Progenitor cell of endocrine pancreas (in vitro differentiated cells): ENCODE data around the gene TOGARAM2. TPM values are rescaled to one million over a fixed set of nuclear protein-coding genes. Genes with fewer than 3 reads are reported as not detected.

Source experiments
- DNase-seq: peaks from one replicate; pipeline ENCODE4 v3.0.0; 2021; ENCODE audit warnings: low spot score; ENCODE audit not compliant: unreplicated experiment
- H3K27ac Mint-ChIP-seq: 2 replicates; pipeline ENCODE4 v1.8.0; 2021; ENCODE audit warnings: mild to moderate bottlenecking, moderate library complexity, mixed read lengths
- H3K27me3 Mint-ChIP-seq: 2 replicates; pipeline ENCODE4 v1.8.0; 2021; ENCODE audit warnings: mixed read lengths
- H3K36me3 Mint-ChIP-seq: 2 replicates; pipeline ENCODE4 v1.8.0; 2022; ENCODE audit warnings: mixed read lengths; ENCODE audit not compliant: insufficient read depth
- H3K4me1 Mint-ChIP-seq: 2 replicates; pipeline ENCODE4 v1.8.0; 2021; ENCODE audit warnings: low read depth, mixed read lengths
- H3K4me3 Mint-ChIP-seq: 2 replicates; pipeline ENCODE4 v1.8.0; 2021; ENCODE audit warnings: low read depth, mild to moderate bottlenecking, moderate library complexity, mixed read lengths
- H3K9me3 Mint-ChIP-seq: 2 replicates; pipeline ENCODE4 v1.8.0; 2021; ENCODE audit warnings: low read depth, mixed read lengths
- CTCF ChIP-seq: fragments of 200-600 bp; sonication (generic); IDR thresholded peaks from one replicate; pipeline ENCODE4 v1.5.0; 2021; ENCODE audit warnings: antibody characterized with exemption, mild to moderate bottlenecking; ENCODE audit not compliant: unreplicated experiment
- total RNA-seq: library from RNA; stranded (reverse); gene quantifications from 2 replicates; pipeline ENCODE4 v1.2.1, GENCODE V29; 2021

TOGARAM2 gene
- total RNA-seq, 1 donor from 2014 or later, result 0.86 TPM

- TF ChIP-seq CTCF, result no peak
- Mint-ChIP-seq H3K27me3 (peaks cover 27% of the 10 kb centered on the region), H3K9me3 (no peaks in the 10 kb centered on the region), H3K27ac (no peak overlapping the region), H3K4me1 (peaks cover 1% of the 10 kb centered on the region), H3K4me3 (no peak overlapping the region), H3K36me3 (no peaks in the 10 kb centered on the region)
- DNase-seq, result no peak
These were observed 31.1 kb downstream of the TOGARAM2 start for GRCh38 chr2:29012211-29012681.

DNA sequence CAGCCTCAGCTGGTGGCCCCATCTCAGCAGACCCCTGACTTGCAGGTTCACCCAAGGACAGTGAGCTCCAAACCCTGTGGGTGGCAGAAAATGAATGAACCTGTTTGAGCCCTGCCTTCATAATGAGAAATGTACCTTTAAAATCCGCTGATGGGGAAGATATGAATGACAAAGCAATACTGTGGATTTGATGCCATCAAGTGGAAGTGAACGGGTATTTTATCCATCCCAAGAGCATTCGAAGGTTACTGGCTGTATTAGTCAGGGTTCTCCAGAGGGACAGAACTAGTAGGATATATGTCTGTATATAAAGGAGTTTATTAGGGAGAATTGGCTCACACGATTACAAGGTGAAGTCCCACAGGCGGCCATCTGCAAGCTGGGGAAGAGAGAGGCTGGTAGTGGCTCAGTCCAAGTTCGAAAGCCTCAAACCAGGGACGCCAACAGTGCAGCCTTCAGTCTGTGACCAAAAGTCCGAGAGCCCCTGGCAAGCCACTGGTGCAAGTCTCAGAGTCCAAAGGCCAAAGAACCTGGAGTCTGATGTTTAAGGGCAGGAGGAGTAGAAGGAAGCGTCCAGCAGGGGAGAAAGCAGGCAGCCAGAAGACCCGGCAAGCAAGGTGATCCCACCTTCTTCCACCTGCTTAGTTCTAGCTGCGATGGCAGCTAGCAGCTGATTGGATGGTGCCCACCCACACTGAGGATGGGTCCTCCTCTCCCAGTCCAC lies 32.1 kb downstream of the TOGARAM2 start:
- H3K4me3 Mint-ChIP-seq, result no peak overlapping the region
- TF ChIP-seq CTCF, result no peak
- no peaks in the 10 kb centered on the region for H3K36me3 Mint-ChIP-seq
- no peak overlapping the region for H3K27ac Mint-ChIP-seq
- DNase-seq, result no peak
- peaks cover 27% of the 10 kb centered on the region for H3K27me3 Mint-ChIP-seq
- no peaks in the 10 kb centered on the region for H3K9me3 Mint-ChIP-seq
- H3K4me1 Mint-ChIP-seq, result peaks cover 1% of the 10 kb centered on the region

- DNase-seq, result no peak
- Mint-ChIP-seq H3K4me1 (peaks cover 1% of the 10 kb centered on the region), H3K27ac (no peak overlapping the region), H3K36me3 (no peaks in the 10 kb centered on the region), H3K4me3 (no peak overlapping the region), H3K9me3 (no peaks in the 10 kb centered on the region), H3K27me3 (peaks cover 27% of the 10 kb centered on the region)
- no peak for TF ChIP-seq CTCF
These were observed 33.2 kb downstream of the TOGARAM2 start for GRCh38 chr2:29014331-29014730.

GRCh38 chr2:29014811-29015421 lies 33.8 kb downstream of the TOGARAM2 start:
- Mint-ChIP-seq H3K4me3 (no peak overlapping the region), H3K4me1 (peaks cover 1% of the 10 kb centered on the region), H3K9me3 (no peaks in the 10 kb centered on the region), H3K27ac (no peak overlapping the region), H3K36me3 (no peaks in the 10 kb centered on the region), H3K27me3 (peaks cover 28% of the 10 kb centered on the region)
- TF ChIP-seq CTCF, result no peak
- no peak for DNase-seq

GRCh38 chr2:29015701-29016470 lies 34.8 kb downstream of the TOGARAM2 start:
- DNase-seq, result no peak
- Mint-ChIP-seq H3K36me3 (no peaks in the 10 kb centered on the region), H3K4me1 (peaks cover 1% of the 10 kb centered on the region), H3K4me3 (no peak overlapping the region), H3K27ac (no peak overlapping the region), H3K27me3 (peaks cover 33% of the 10 kb centered on the region), H3K9me3 (no peaks in the 10 kb centered on the region)
- TF ChIP-seq CTCF, result no peak
